Spleen (tissue), 11 donors: ENCODE results near the gene CEMIP. TPM values are rescaled to one million over a fixed set of nuclear protein-coding genes. Genes with fewer than 3 reads are reported as not detected.

Experiments
- DNase-seq: peaks from one replicate; pipeline ENCODE4 v3.0.0-alpha.2; 2020
- H3K27ac ChIP-seq, 8 donors: fragments of 200-600 bp; sonication (generic) in 7 of 8; 1 replicate in 4 of 8; 2 replicates in 4 of 8; pipeline versions ENCODE4 v1.5.0 to v1.8.0; 2016 to 2021; ENCODE audit warnings: inconsistent platforms in 4 of 8, mild to moderate bottlenecking in 4 of 8, moderate library complexity in 1 of 8
- H3K27me3 ChIP-seq, 7 donors: fragments of 200-600 bp; sonication (generic) in 6 of 7; replicated peaks in 1 of 7; 1 replicate in 4 of 7; 2 replicates in 3 of 7; pipeline versions ENCODE4 v1.5.0 to v1.8.0; 2016 to 2021; ENCODE audit warnings: inconsistent platforms in 3 of 7, mild to moderate bottlenecking in 1 of 7
- H3K36me3 ChIP-seq, 6 donors: fragments of 200-600 bp; sonication (generic) in 5 of 6; 1 replicate in 4 of 6; 2 replicates in 2 of 6; pipeline versions ENCODE4 v1.5.0 to v1.8.0; 2016 to 2021; ENCODE audit warnings: inconsistent platforms in 2 of 6
- H3K4me1 ChIP-seq, 6 donors: fragments of 200-600 bp; sonication (generic) in 5 of 6; 1 replicate in 3 of 6; 2 replicates in 3 of 6; pipeline versions ENCODE4 v1.5.0 to v1.8.0; 2016 to 2021; ENCODE audit warnings: inconsistent platforms in 3 of 6
- H3K4me3 ChIP-seq, 8 donors: fragments of 200-600 bp; sonication (generic) in 7 of 8; 1 replicate in 4 of 8; 2 replicates in 4 of 8; pipeline versions ENCODE4 v1.5.0 to v1.8.0; 2016 to 2021; ENCODE audit warnings: inconsistent platforms in 4 of 8, mild to moderate bottlenecking in 4 of 8, moderate library complexity in 2 of 8
- H3K9me3 ChIP-seq, 8 donors: fragments of 200-600 bp; sonication (generic) in 7 of 8; 1 replicate in 4 of 8; 2 replicates in 4 of 8; pipeline versions ENCODE4 v1.5.0 to v1.8.0; 2016 to 2021; ENCODE audit warnings: inconsistent platforms in 4 of 8
- CTCF ChIP-seq, 11 experiments: fragments of 200-600 bp in 7 of 11; fragments of 450-650 bp in 4 of 11; sonication (generic) in 4 of 11; IDR thresholded peaks in 8 of 11; conservative IDR thresholded peaks in 3 of 11; 1 replicate in 7 of 11; 2 replicates in 4 of 11; pipeline versions ENCODE4 v1.4.0 to v1.8.0; 2016 to 2021; ENCODE audit warnings: antibody characterized with exemption in 11 of 11, inconsistent platforms in 4 of 11, mild to moderate bottlenecking in 1 of 11
- POLR2A ChIP-seq, 3 donors: fragments of 450-650 bp; IDR thresholded peaks; one replicate each; pipeline ENCODE4 v1.5.1; 2017; ENCODE audit warnings: antibody characterized with exemption in 3 of 3, mild to moderate bottlenecking in 1 of 3
- POLR2AphosphoS5 ChIP-seq, 3 donors: sonication (generic); formaldehyde crosslinking; IDR thresholded peaks; one replicate each; pipeline ENCODE4 v1.5.1; 2017; ENCODE audit warnings: antibody characterized with exemption in 3 of 3
- WGBS, 5 donors: extraction: QIAGEN DNeasy Blood & Tissue Kit in 3 of 5; methylation state at CpG; one replicate each; pipeline versions ENCODE4 v1.1.5 to v1.1.7; 2013 to 2018; 5-methylcytosine and 5-hydroxymethylcytosine counted together
- intact Hi-C: fragments of 100-400 bp; cut with DNase I; formaldehyde crosslinking; loops from one replicate; pipeline ENCODE4 v1.15.0; 2023; ENCODE audit warnings: low total_unique reads
- polyA plus RNA-seq, 3 donors: library from polyadenylated mRNA; stranded (reverse); fragments of 200-250 nt; gene quantifications; one replicate each; pipeline ENCODE4 v1.2.1, GENCODE V29; 2013
- total RNA-seq, 7 donors: library from RNA; depleted of rRNA in 3 of 7; stranded (reverse); fragments of >200 nt in 3 of 7; fragmentation: NEBNext Ultra II Directional in 4 of 7; extraction: Animal tissue kit (Norgen Biotek cat#: 25700) in 4 of 7; gene quantifications; one replicate each; pipeline versions ENCODE4 v1.1.0 to v1.2.1, GENCODE V29; 2016 to 2021
- donor health status: healthy with polysubstance abuse.
- donor health status: DM: no; HTN: no; CAD: no; lungs with moderate emphysema.
- donor health status: DM: no; HTN: no; CAD: no.
- donor health status: Bipolar disorder and iron deficiency.
- donor health status: healthy.
- donor health status: DM: no; HTN: no; CAD: no.
- donor health status: DM: yes; HTN: yes; CAD: no.

The CEMIP gene
- total and polyA plus RNA-seq, 10 donors = 0.20 to 3.0 (median 1.0) TPM; not detected in 1

GRCh38 chr15:80998251-80998650 is 219.1 kb downstream of the CEMIP start:
- 78 to 93% (median 81%) methylated on average over 1 of the region's 1 CpG for WGBS, 5 donors
- H3K27ac ChIP-seq = peak overlapping the region in 7 of 8 donors; percentile 10 to 99 (median 92)
- intact Hi-C loops = loop anchor here (10.0 kb wide), 1 partner anchor 107 kb away; no protein-coding TSS in a partner anchor
- H3K36me3 ChIP-seq = peaks cover 0 to 12% (median 8%) of the 10 kb centered on the region in 6 donors
- peaks cover 15 to 44% (median 32%) of the 10 kb centered on the region in 6 donors for H3K4me1 ChIP-seq
- DNase-seq = no peak
- TF ChIP-seq POLR2A (IDR thresholded peaks at IDR 0.05) (no peak), CTCF (IDR thresholded peaks at IDR 0.05 in 8 of 11, conservative IDR thresholded peaks at IDR 0.05 in 3 of 11) (no peak), POLR2AphosphoS5 (IDR thresholded peaks at IDR 0.05) (no peak)
- no peaks in the 10 kb centered on the region for H3K27me3 ChIP-seq
- H3K4me3 ChIP-seq = no peak overlapping the region
- H3K9me3 ChIP-seq = peaks cover 0 to 6% (median 2%) of the 10 kb centered on the region in 8 donors

- Histone ChIP-seq H3K27ac (peak overlapping the region; percentile 92 to 99 (median 98)), H3K4me3 (peak overlapping the region; percentile 62 to 94 (median 84))
- WGBS, 5 donors = 9 to 23% (median 15%) methylated on average over 13 of the region's 13 CpGs
Measured at GRCh38 chr15:80999623-81000036, 220.5 kb downstream of the CEMIP start.

GRCh38 chr15:81000144-81000623 is 221.0 kb downstream of the CEMIP start:
- Histone ChIP-seq H3K36me3 (peaks cover 0 to 27% (median 9%) of the 10 kb centered on the region in 6 donors), H3K4me3 (peak overlapping the region; percentile 62 to 94 (median 84)), H3K9me3 (peaks cover 0 to 6% (median 2%) of the 10 kb centered on the region in 8 donors), H3K4me1 (peaks cover 24 to 63% (median 51%) of the 10 kb centered on the region in 6 donors), H3K27me3 (no peaks in the 10 kb centered on the region), H3K27ac (peak overlapping the region; percentile 92 to 99 (median 98))
- TF ChIP-seq POLR2A (IDR thresholded peaks at IDR 0.05) = no peak
- no peak for TF ChIP-seq POLR2AphosphoS5 (IDR thresholded peaks at IDR 0.05)
- no peak for TF ChIP-seq CTCF (IDR thresholded peaks at IDR 0.05 in 8 of 11, conservative IDR thresholded peaks at IDR 0.05 in 3 of 11)
- DNase-seq = no peak
- intact Hi-C loops = no loop called here
- 1 to 3% (median 2%) methylated on average over 18 to 21 of the region's 21 CpGs for WGBS, 5 donors

More at GRCh38 chr15:80999623-81000036, 220.5 kb downstream of the CEMIP start:
- peak; percentile 84 for DNase-seq
- no peaks in the 10 kb centered on the region for H3K27me3 ChIP-seq
- intact Hi-C loops = loop anchor here (10.0 kb wide), 1 partner anchor 105 kb away; no protein-coding TSS in a partner anchor
- TF ChIP-seq CTCF (IDR thresholded peaks at IDR 0.05 in 8 of 11, conservative IDR thresholded peaks at IDR 0.05 in 3 of 11) (no peak), POLR2A (IDR thresholded peaks at IDR 0.05) (no peak), POLR2AphosphoS5 (IDR thresholded peaks at IDR 0.05) (peak in 2 of 3 donors; percentile 53 to 62)
- peaks cover 24 to 58% (median 46%) of the 10 kb centered on the region in 6 donors for H3K4me1 ChIP-seq
- H3K9me3 ChIP-seq = peaks cover 0 to 6% (median 2%) of the 10 kb centered on the region in 8 donors
- H3K36me3 ChIP-seq = peaks cover 0 to 26% (median 9%) of the 10 kb centered on the region in 6 donors

- TF ChIP-seq POLR2AphosphoS5 (IDR thresholded peaks at IDR 0.05) = peak; percentile 98 to 99 (median 99)
- TF ChIP-seq CTCF (IDR thresholded peaks at IDR 0.05 in 8 of 11, conservative IDR thresholded peaks at IDR 0.05 in 3 of 11) = peak in 2 of 11 experiments; percentile 10 to 17
- TF ChIP-seq POLR2A (IDR thresholded peaks at IDR 0.05) = peak in 2 of 3 donors; percentile 83 to 91
- Histone ChIP-seq H3K4me1 (peaks cover 29 to 68% (median 56%) of the 10 kb centered on the region in 6 donors), H3K4me3 (peak within 1 kb of the TSS; percentile 62 to 94 (median 84)), H3K9me3 (peaks cover 0 to 6% (median 2%) of the 10 kb centered on the region in 8 donors), H3K36me3 (peaks cover 0 to 27% (median 9%) of the 10 kb centered on the region in 6 donors), H3K27me3 (no peaks in the 10 kb centered on the region), H3K27ac (peak within 1 kb of the TSS; percentile 92 to 99 (median 98))
- intact Hi-C loops = no loop called here
- DNase-seq = peak; percentile 97
- 0% methylated on average over 45 to 66 of the region's 66 CpGs for WGBS, 5 donors
Measured at GRCh38 chr15:81000624-81001151, 221.5 kb downstream of the CEMIP start, which contains the start of gene TLNRD1. Gene TLNRD1, plus strand, starts transcription at chr15:81000923. Its CDS starts 1,349 bp downstream, at chr15:81002272.
